Stimulated activated CD4-positive, alpha-beta T cell treated with anti-CD3 and anti-CD28 coated beads, TNF-alpha, amount 100 ng/mL, for 48 hours (primary cell): ENCODE results near the gene RXYLT1.

Source experiments
- DNase-seq, 3 donors: peaks; one replicate each; pipeline ENCODE4 v3.0.0-alpha.2; 2020; ENCODE audit warnings: low read depth in 3 of 3

The RXYLT1 gene

DNA sequence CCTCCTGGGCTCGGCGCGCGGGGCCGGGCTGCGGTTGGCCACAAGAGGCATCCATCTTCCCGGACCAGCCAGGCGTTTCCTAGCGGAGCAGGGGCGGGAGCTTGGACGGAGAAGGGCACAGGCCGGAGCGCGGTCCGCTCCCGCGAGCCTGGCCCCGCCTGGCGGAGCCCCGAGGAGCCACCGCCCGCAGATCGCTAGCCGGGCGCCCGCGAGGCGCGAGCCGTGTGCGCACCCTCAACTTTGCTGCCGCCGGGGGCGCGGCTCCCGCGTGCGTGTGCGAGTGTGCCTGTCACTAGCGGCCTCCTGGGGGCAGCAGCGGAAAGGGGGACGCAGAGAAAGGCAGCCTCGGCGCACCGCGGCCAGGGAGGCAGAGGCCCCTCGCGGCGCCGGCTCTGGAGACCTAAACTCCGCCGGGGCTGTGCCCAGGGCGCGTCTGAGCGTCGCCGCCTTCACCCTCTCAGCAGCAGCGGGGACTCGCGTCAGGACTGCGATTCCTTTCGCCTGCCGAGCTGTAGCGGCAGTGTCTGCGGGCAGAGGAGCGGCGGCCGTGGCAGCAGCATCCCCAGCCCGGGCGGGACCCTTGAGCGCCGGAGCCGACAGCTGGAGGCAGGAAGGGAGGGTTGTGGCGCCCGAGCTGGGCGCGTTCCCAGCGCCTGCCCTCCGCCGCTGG, 64.1 kb downstream of the RXYLT1 start:
- peak; percentile 39 to 63 (median 60) for DNase-seq

DNA sequence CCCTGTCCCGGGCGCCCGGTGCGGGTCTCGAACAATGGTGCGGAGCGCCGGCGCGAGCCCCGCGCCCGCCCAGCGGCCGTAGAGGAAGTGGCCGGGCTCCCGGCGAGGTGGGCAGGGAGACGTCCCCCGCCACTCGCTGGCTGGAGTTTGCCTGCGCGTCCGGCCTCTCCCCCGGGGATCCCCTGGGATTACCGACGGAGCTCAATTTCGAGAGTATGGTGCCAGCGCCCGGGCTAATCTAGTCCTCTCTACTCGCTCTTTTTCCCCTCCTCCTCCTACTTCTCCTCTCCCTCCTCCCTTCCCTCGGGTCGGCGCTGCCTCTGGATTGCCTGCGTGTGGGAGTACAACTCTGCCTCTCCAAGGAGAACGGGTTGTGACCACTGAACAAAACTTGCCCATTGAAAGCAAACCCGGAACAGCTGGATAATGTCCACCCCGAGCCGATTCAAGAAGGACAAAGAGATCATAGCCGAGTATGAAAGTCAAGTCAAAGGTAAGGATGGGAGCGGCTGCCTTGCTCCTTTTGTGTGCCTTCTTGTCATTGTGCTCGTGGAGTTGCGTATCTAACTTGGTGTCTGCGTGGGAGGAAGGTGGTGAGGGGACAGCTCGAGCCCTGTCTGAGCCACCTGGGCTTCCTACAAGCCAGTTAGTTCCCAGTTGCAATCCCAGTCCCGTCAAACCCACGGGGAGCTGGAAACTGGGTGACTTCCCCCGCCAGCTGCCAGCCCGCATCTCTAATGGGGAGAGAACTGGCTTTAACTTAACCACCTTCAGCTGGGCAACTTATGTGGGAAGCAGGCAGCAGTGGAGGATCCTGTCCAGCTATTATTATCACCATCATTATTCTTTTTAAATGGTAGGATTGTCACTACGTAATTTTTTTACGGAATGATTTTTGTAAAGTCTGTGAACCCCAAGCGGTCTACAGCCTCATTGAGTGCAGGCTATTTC, 65.0 kb downstream of the RXYLT1 start, which contains the start of gene SRGAP1:
Gene SRGAP1 (plus strand): TSS at position 310 of the 951 bp plus-strand sequence. CDS start 117 bp downstream, at position 427.
- DNase-seq, result no peak

DNA sequence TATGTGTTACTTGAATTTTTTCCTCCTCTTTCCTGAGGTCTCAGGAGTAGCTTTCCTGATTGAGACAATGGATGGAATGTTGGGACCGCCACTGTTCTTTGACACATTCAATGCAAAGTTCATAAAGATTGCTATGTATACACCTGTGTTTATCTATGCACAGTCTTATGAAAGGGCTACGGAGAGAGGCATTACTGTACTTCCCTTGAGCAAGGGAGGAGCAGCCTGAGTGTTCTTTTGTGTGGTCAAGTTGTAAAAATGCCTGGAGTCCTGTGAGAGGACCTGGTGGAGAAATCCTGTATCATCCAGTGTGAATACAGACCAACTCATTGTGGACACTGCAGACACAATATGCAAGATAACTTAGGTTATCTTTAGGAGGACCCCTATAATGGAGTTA, 66.0 kb downstream of the RXYLT1 start:
- no peak for DNase-seq

DNA sequence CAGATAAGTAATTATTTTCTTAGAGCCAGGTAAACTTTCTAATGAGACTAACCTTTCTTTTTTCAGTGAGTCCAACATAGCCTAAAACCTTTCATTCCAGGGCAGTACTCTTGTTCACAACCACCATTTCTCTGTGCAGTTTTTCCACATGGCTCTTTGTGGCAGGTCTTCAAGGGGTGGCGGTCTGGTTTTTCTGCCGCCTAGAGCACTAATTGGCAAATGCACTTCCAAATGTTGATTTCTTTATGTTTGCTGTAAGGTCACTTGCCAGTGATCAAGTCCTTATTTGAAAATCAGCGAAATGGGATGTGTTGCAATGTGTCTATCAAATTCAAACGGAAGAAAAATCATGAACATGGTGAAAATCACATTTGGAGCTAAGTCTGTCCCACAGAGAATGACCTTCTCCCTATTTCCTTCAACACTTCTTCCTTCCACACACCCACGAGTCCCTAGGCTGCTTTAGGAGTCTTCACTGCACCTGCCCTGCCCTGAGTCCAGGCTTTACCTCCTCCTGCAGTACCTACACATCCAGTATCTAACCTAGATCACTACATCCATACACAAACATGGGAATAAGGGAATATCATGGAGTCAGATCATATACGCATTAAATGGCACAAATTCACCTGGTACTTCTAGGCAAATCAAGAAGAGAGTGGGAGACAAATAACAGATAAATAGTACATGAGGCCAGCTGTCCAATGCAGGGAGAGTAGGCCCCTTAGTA, 66.7 kb downstream of the RXYLT1 start:
- no peak for DNase-seq

DNA sequence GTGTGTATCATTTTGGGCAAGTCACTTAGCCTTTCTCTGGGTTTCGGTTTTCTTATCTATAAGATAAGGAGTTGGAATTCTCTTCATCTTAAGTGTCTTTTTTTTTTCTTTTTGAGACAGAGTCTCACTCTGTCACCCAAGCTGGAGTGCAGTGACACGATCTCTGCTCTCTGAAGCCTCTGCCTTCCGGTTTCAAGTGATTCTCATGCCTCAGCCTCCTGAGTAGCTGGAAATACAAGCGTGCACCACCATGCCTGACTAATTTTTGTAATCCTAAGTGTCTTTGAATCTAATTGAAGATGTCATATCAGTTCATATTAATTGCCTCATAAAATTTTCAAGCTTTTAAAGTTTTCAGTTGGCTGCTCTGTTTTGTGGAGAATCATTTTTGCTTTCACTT, 68.7 kb downstream of the RXYLT1 start:
- no peak for DNase-seq

DNA sequence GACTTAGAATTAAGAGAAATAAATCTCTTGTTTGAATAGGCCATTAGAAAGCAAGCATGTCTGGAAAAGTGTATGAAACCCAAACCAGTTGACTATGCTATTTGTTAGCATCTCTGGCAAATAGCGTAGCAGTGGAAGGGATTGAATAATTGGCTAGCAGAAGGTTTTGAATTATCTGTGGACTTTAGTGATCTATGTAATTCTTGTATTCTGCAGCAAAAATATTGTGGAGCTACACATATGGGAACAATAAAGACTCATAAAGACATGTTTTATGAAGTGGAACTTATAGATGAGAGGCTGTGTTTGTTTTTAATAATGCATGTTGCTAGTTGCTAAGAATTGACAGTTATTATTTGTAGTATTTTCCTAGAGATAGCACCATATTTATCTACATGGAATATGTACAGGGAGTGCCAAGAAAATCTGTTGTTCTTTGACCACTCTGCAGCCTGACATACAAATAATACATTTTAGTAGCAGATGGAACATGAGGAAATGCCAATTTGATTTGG, 69.5 kb downstream of the RXYLT1 start:
- DNase-seq, result no peak

DNA sequence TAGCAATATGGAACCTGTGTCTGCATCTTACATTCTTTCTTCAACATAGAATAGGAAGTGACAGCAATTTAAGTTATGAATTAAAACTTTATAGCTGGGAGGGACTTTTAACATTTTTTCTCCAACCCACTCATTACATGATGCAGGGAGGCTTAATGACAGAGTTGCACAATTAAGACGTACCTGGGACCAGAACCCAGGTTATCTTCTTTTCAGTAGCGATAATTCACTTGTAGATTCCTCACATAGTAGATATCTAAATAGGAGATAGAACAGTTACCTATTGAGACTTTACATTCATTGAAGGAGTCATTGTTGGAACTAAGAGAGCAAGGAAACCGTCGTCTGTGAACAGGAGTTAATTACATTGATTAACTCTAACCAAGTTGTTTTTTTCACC, 69.9 kb downstream of the RXYLT1 start:
- no peak for DNase-seq

DNA sequence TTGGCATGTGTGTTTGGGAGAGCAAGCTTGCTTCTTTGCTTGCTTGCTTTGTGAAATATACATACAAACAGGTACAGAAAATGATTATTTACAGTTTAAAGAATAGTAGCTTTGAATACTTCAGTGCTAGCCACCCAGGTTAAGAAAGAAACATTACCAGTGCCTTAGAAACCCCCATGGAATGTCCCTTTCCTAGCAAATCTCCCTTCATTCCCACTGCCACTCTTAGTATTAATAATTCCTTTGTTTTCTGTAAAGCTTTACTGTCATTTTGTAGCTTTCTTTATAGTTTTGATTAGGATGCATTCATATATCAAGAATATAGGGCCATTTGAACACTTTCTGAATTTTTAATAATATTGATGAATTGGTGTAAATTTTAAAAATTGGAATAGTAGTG, 74.3 kb downstream of the RXYLT1 start:
- no peak for DNase-seq

DNA sequence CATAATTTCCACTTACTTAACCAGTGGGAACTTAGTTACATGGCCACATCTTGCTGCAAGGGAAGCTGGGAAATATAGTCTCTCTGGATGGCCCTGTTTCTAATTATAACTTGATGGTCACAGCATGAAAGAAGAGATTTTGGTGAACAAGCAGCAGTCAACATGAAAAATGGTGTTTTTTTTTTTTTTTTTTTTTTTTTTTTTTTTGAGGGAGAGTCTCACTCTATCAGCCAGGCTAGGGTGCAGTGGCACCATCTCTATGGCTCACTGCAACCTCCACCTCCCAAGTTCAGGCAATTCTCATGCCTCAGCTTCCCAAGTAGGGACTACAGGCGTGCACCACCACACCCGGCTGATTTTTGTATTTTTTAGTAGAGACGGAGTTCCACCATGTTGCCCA, 75.6 kb downstream of the RXYLT1 start:
- no peak for DNase-seq

DNA sequence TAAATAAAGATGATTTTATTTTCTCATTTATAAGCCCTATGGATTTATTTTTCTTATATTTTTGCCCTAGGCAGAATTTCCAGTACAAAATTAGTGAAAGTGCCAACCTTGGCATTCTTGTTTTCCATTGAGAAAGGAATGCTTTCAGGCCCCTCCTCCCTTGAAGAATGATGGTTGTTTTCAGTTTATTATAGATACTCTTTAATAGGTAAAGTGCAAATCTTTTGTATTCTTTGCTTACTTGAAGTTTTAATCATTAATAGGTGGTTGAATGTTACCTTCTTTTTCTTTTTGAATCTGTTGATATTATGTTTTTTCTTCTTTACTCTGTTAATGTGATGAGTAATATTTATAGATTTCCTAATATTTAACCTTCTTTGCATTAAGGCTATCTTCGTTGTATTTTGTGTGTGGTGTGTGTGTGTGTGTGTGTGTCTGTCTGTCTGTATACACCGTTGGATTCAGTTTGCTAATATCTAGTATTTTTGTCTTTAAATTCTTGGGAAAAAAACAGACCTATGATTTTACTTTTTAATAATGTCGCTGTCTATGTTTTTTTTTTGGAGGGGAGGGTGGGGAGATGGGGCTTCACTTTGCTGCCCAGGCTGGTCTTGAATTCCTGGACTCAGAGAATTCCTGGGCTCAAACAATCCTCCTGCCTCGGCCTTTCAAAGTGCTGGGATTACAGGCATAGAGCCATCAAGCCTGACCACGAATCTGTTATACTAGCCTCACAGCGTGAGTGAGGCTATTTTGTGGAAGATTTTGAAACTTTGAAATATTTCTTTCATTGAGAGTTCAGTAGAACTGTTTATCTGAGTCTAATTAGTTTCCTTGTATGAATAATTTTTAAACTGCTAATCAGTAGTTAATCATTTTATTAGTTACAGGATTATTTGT, 78.3 kb downstream of the RXYLT1 start:
- no peak for DNase-seq
